SU-DHL-6 (cell line): ENCODE results near the gene AGXT.

ENCODE experiments used
- H2AFZ ChIP-seq: fragments of 200-600 bp; sonication (generic); 2 replicates; pipeline ENCODE4 v1.6.1; 2014; ENCODE audit warnings: low read depth, mild to moderate bottlenecking, moderate library complexity, mixed read lengths, antibody characterized with exemption, low read length; ENCODE audit not compliant: severe bottlenecking
- H3F3A ChIP-seq: fragments of 200-600 bp; shearing (Covaris generic); 2 replicates; pipeline ENCODE4 v1.6.0; 2016; ENCODE audit warnings: antibody characterized with exemption, mild to moderate bottlenecking; ENCODE audit not compliant: insufficient read depth
- H3K27ac ChIP-seq: fragments of 200-600 bp; sonication (generic); 2 replicates; pipeline ENCODE4 v1.5.1; 2016; ENCODE audit warnings: low read depth, mild to moderate bottlenecking, low read length, moderate library complexity, mixed read lengths
- H3K27me3 ChIP-seq: fragments of 200-600 bp; sonication (generic), shearing (Covaris generic); 2 replicates; pipeline ENCODE4 v1.6.0; 2014; ENCODE audit warnings: mild to moderate bottlenecking, low read length
- H3K36me3 ChIP-seq: fragments of 200-600 bp; sonication (generic); 2 replicates; pipeline ENCODE4 v1.6.1; 2014; ENCODE audit warnings: mild to moderate bottlenecking, low read length, mixed read lengths
- H3K4me2 ChIP-seq: fragments of 300-600, 200-600 bp; shearing (Covaris generic), sonication (generic); 2 replicates; pipeline ENCODE4 v1.6.0; 2014; ENCODE audit warnings: low read length, low read depth, mild to moderate bottlenecking; ENCODE audit not compliant: poor library complexity, severe bottlenecking
- H3K4me3 ChIP-seq: fragments of 200-600 bp; sonication (generic); 2 replicates; pipeline ENCODE4 v1.5.1; 2014; ENCODE audit warnings: antibody characterized with exemption, low read length, mild to moderate bottlenecking, mixed read lengths; ENCODE audit not compliant: insufficient read depth, poor library complexity, severe bottlenecking
- H3K79me2 ChIP-seq: fragments of 200-600 bp; sonication (generic); 2 replicates; pipeline ENCODE4 v1.6.1; 2014; ENCODE audit warnings: mild to moderate bottlenecking, low read length, moderate library complexity; ENCODE audit not compliant: insufficient read depth
- H3K9ac ChIP-seq: fragments of 200-600 bp; sonication (generic); 2 replicates; pipeline ENCODE4 v1.7.0; 2014; ENCODE audit warnings: mild to moderate bottlenecking, low read length
- H3K9me2 ChIP-seq: fragments of 200-600 bp; sonication (generic); replicated peaks from 2 replicates; pipeline ENCODE4 v1.6.1; 2014; ENCODE audit warnings: low read length; ENCODE audit not compliant: insufficient read depth
- H3K9me3 ChIP-seq: fragments of 200-600 bp; sonication (generic); 2 replicates; pipeline ENCODE4 v1.6.1; 2014; ENCODE audit warnings: low read length, mixed read lengths; ENCODE audit not compliant: insufficient read depth
- H4K20me1 ChIP-seq: fragments of 200-600 bp; sonication (generic); 2 replicates; pipeline ENCODE4 v1.6.1; 2014; ENCODE audit warnings: low read depth, mild to moderate bottlenecking, antibody characterized with exemption, low read length, moderate library complexity, mixed read lengths
- EZH2phosphoT487 ChIP-seq: fragments of 200-600 bp; sonication (generic), shearing (Covaris generic); conservative IDR thresholded peaks from 2 replicates; pipeline ENCODE4 v1.6.1; 2018; ENCODE audit warnings: mild to moderate bottlenecking, antibody characterized with exemption, low read length, moderate library complexity, mixed read lengths
- TF ChIP-seq, protein P1 (sequence below): fragments of 200-600 bp; sonication (generic); IDR thresholded peaks from one replicate; pipeline ENCODE4 v1.5.1; 2017; ENCODE audit warnings: antibody characterized with exemption, mild to moderate bottlenecking, low read length, moderate library complexity; ENCODE audit not compliant: insufficient read depth, poor library complexity, severe bottlenecking

The AGXT gene

GRCh38 chr2:240891492-240892340, 23.1 kb downstream of the AGXT start:
- Histone ChIP-seq H3K27ac (no peak overlapping the region), H3K79me2 (no peaks in the 10 kb centered on the region), H4K20me1 (no peaks in the 10 kb centered on the region), H3K4me3 (no peak overlapping the region), H3K9me2 (no peaks in the 10 kb centered on the region), H2AFZ (no peak overlapping the region), H3K9ac (no peak overlapping the region), H3K4me2 (no peak overlapping the region), H3K27me3 (no peaks in the 10 kb centered on the region), H3K36me3 (no peaks in the 10 kb centered on the region), H3F3A (no peaks in the 10 kb centered on the region), H3K9me3 (no peaks in the 10 kb centered on the region)
- TF ChIP-seq, protein P1, sequence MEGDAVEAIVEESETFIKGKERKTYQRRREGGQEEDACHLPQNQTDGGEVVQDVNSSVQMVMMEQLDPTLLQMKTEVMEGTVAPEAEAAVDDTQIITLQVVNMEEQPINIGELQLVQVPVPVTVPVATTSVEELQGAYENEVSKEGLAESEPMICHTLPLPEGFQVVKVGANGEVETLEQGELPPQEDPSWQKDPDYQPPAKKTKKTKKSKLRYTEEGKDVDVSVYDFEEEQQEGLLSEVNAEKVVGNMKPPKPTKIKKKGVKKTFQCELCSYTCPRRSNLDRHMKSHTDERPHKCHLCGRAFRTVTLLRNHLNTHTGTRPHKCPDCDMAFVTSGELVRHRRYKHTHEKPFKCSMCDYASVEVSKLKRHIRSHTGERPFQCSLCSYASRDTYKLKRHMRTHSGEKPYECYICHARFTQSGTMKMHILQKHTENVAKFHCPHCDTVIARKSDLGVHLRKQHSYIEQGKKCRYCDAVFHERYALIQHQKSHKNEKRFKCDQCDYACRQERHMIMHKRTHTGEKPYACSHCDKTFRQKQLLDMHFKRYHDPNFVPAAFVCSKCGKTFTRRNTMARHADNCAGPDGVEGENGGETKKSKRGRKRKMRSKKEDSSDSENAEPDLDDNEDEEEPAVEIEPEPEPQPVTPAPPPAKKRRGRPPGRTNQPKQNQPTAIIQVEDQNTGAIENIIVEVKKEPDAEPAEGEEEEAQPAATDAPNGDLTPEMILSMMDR: no peak
- TF ChIP-seq EZH2phosphoT487: no peak

DNA sequence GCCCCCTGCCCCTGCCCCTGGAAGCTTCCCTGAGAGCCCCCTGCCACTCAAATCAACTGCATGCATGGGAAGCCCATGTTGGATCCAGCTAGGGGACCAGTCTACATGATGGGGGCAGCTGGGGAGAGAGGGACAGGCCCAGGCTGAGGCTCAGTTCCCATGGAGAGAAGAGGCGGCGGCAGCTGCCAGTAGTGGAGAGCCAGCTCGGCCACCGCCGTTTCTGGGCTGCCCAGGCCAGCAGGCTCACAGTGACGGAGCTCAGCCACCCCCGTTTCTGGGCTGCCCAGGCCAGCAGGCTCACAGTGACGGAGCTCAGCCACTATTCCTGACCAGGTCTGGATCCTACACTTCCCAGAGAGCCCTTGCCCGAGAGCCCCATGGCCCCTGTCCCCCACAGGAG, 23.7 kb downstream of the AGXT start:
- Histone ChIP-seq H3K9me3 (no peaks in the 10 kb centered on the region), H3K27ac (no peak overlapping the region), H3F3A (no peaks in the 10 kb centered on the region), H3K79me2 (no peaks in the 10 kb centered on the region), H3K4me3 (no peak overlapping the region), H2AFZ (no peak overlapping the region), H3K27me3 (no peaks in the 10 kb centered on the region), H3K4me2 (no peak overlapping the region), H3K9ac (no peak overlapping the region), H3K36me3 (no peaks in the 10 kb centered on the region), H3K9me2 (no peaks in the 10 kb centered on the region), H4K20me1 (no peaks in the 10 kb centered on the region)
- TF ChIP-seq, protein P1: no peak
- no peak for TF ChIP-seq EZH2phosphoT487

DNA sequence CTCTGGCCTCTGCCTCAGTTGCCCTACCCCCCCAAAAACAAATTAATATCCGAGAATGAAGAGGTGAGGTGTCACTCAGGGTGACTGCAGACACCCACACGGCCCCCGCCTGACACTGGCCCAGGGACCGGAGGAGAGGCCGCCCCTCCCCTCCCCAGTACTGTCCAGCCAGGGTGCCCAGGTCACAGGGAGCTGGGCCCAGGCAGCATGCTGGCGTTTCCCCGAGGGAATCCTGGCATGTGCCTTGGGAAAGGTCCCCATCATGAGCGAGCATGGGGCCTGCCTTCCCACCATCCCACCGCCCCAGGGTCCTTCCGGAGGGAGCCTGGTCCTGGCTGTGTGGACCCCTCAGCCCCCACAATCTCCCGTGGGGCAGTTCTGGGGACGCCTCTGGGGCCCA, 24.3 kb downstream of the AGXT start:
- H3K27me3 ChIP-seq: no peaks in the 10 kb centered on the region
- TF ChIP-seq EZH2phosphoT487: no peak
- TF ChIP-seq, protein P1: no peak
- H3K4me3 ChIP-seq: no peak overlapping the region
- H2AFZ ChIP-seq: no peak overlapping the region
- no peaks in the 10 kb centered on the region for H3K79me2 ChIP-seq
- H3F3A ChIP-seq: no peaks in the 10 kb centered on the region
- no peak overlapping the region for H3K4me2 ChIP-seq
- H3K9me2 ChIP-seq: no peaks in the 10 kb centered on the region
- no peak overlapping the region for H3K27ac ChIP-seq
- H3K9me3 ChIP-seq: no peaks in the 10 kb centered on the region
- H3K9ac ChIP-seq: no peak overlapping the region
- no peaks in the 10 kb centered on the region for H3K36me3 ChIP-seq
- no peaks in the 10 kb centered on the region for H4K20me1 ChIP-seq
